ENCODE results near the gene CHST1.

Gene CHST1

GRCh38 chr11:45674481-45675190 is 9.2 kb upstream of the CHST1 start:
- FAIRE-seq, result no peak

- no peak for FAIRE-seq
Measured at GRCh38 chr11:45673441-45673840, 8.0 kb upstream of the CHST1 start.

- FAIRE-seq, result no peak
Measured at GRCh38 chr11:45672593-45672992, 7.2 kb upstream of the CHST1 start.

- no peak for FAIRE-seq
Measured at GRCh38 chr11:45671246-45672171, 6.1 kb upstream of the CHST1 start.

- no peak for FAIRE-seq
Measured at GRCh38 chr11:45670386-45671135, 5.1 kb upstream of the CHST1 start.

- FAIRE-seq, result no peak
Measured at GRCh38 chr11:45669956-45670355, 4.5 kb upstream of the CHST1 start.

- no peak for FAIRE-seq
Measured at GRCh38 chr11:45669146-45669545, 3.7 kb upstream of the CHST1 start.

GRCh38 chr11:45667929-45668680 is 2.7 kb upstream of the CHST1 start:
- no peak for FAIRE-seq

- FAIRE-seq, result no peak
Measured at GRCh38 chr11:45666648-45667642, 1.5 kb upstream of the CHST1 start.

- FAIRE-seq, result no peak
Measured at GRCh38 chr11:45665933-45666647, 668 bp upstream of the CHST1 start.

GRCh38 chr11:45664376-45665205 is 831 bp downstream of the CHST1 start:
- no peak for FAIRE-seq

- no peak for FAIRE-seq
Measured at GRCh38 chr11:45663486-45664375, 1.7 kb downstream of the CHST1 start.

- no peak for FAIRE-seq
Measured at GRCh38 chr11:45662665-45663485, 2.5 kb downstream of the CHST1 start.

- FAIRE-seq, result no peak
Measured at GRCh38 chr11:45662096-45662664, 3.2 kb downstream of the CHST1 start.

- no peak for FAIRE-seq
Measured at GRCh38 chr11:45661439-45662055, 3.9 kb downstream of the CHST1 start.

GRCh38 chr11:45660729-45661438 is 4.5 kb downstream of the CHST1 start:
- no peak for FAIRE-seq
